SKM-1 (cell line): ENCODE measurements around the gene KIF21A.

Source experiments
- DNase-seq: peaks from one replicate; lab custom pipeline; 2025; ENCODE audit not compliant: unreplicated experiment; lab: John Stamatoyannopoulos, UW

Gene KIF21A

DNA sequence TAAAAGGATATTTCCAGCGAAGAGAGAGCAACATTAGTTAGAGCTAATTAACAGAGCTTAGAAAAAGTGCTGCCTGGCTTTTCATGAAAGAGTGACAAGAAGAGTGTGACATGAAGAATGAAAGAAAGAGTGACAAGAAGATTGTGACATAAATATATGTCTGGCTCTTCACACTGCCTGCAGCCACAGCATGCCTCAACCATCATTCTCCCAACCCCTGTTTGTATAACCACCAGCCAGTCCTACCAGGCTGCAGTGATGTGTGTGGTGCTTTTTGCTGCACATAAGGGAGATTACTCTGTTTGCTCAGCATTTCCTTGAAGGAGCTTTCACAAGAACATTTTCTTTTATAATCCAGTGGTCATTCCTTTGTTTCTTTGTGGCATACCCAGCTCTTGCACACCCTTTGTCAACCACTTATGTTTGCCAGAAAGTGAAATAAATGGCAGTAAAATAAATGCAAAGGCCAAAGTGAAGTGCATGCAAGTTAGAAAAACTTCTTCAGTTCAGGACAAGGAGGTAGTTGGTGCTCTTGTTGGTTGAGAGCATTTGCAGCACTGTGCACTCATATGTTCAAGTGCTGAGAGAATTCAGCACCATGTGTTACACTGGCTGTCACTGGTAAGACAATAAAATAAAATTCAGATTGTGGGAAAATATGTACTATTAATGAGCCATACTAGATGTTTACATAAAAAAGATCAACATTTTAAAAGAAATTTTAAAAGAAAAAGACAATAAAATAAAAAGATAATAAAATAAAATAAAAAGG, 50.6 kb downstream of the KIF21A start:
- no peak for DNase-seq

GRCh38 chr12:39390752-39391151, 52.2 kb downstream of the KIF21A start:
- no peak for DNase-seq

- no peak for DNase-seq
Observed at GRCh38 chr12:39389399-39390150, 53.3 kb downstream of the KIF21A start.

GRCh38 chr12:39386335-39386734, 56.6 kb downstream of the KIF21A start:
- no peak for DNase-seq

DNA sequence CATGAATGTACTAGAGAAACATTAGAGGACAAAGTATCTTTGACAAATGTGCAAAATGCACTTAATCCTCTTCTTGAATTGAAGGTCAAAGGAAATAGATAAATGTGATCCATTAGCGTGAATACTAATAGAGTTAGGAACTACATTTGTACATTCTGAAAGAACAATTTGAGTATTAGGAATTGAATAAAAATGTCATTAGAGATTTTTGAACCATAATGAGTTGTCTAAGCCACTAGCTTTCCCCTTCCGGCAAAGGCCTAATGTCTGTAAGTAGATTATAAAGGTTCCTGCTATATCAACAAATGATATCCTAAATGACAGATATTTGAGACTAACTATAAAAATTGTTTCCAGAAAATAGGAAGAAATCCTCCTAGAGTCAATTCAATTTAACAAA, 59.8 kb downstream of the KIF21A start:
- no peak for DNase-seq

GRCh38 chr12:39380090-39380489, 62.8 kb downstream of the KIF21A start:
- no peak for DNase-seq

DNA sequence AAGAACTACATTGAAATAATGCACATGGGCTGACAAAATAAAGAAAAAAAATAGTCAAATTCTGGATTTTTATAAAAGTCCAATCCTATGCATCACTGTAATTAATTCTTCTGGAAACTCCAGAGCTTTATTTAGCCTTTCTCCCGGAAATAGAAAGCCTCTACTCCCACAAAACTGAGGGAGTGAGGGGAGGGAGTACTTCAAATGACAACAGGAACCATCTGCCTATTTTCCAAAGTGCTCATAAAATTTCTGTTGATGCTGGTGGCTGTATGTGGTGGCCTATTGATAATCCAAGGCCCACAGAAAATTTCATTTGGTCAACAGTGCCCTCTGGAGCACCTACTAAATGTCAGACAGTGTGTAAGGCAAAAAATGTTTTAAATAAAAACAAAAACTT, 64.6 kb downstream of the KIF21A start:
- DNase-seq, result no peak

DNA sequence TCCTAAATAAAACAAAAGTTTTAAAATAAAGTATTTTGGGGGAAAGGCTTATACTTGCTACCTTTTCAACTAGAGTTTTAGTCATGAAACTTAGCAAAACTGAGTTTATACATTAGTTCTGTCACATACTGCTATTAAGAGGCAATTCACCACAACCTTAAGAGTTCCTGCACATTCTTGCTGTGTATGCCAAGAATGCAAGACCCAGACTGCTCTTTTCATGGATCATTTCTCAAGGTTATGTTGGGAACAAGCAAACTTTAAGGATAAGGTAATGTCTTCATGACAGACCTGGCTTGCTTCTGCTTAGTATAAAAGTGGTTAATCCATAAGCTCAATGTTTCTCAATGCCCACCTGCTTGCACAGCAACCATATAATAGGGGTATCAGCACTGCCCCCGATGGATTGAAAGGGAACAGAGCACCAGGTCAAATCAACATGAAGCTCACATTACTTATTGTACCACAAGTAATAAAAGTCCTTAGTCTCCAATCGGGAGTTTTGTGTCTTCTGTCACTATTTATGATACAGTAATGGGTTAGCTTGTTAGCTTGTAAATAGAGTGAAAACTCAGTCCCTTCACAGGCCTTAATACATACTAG, 67.6 kb downstream of the KIF21A start:
- DNase-seq, result no peak

- peak; percentile 47 for DNase-seq
Observed at GRCh38 chr12:39372929-39373328, 70.0 kb downstream of the KIF21A start.

DNA sequence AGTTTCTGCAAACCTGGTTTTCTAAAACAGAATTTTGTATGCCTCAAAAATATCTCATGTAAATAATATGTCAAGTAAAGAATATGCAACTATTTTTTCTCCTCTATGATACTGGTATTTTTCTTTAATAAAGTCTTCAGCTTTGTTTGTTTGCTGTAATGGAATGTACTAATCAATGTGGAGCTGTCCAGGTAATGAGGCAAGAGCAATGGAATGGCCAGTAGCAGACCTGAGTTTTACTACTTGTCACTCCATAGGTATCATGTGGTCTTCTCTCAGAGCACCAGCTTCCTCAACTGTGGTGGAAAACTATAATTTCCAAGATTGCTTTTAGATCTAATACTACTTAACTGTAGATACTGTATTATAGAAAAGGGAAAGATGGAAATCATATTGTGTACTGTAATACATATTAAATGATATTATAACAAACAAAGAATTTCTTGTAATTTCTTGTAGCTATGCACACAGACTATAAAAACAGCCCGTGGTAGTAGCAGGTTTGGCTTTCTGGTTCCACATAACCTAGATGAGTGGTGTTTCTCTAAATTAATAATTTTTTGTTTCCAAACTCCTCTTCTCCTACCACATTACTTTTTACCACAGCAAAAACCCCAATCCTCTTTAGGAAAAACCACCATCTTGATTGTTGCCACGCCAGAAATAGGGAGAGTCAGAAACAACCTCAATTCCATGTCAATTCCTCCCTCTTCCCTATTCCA, 70.6 kb downstream of the KIF21A start:
- DNase-seq, result no peak

GRCh38 chr12:39369756-39370155, 73.2 kb downstream of the KIF21A start:
- DNase-seq, result no peak

- DNase-seq, result no peak
Observed at GRCh38 chr12:39368891-39369290, 74.0 kb downstream of the KIF21A start.

DNA sequence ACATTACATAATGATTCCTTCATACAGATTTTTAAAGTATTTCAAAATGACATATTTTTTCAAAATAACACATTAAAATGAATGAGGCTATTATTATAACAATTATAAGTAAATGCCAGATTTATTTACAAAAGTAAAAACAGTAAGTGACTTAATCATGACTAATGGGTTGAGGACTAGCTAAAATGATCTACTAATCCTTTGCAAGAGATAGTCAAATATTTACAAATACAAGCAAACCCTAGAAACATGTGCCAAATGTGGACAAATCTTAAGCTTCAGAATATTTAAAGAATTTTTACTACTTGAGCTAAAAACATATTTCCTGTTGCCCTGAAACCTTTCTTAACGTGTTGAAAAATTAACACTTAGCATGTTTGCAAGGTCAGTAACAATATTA, 74.8 kb downstream of the KIF21A start:
- DNase-seq, result no peak

DNA sequence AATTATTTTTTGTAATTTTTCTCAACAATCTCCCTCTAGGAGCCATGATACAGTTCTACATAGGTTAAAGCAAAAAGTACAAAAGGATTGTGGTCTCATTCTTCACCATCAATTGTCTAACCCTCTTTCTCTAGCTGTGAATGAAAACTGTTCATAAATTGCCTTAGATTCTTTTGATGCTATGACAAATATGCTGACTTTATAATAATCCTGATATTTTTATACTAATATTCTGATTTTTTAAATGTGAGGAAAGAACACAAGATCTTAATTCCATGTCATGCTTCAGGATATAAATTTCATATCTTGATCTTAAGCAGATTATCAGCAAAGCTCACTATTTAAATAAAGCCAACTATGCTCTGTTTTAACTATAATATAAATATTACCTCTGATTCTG, 75.4 kb downstream of the KIF21A start:
- DNase-seq, result no peak

GRCh38 chr12:39365364-39366001, 77.4 kb downstream of the KIF21A start:
- DNase-seq, result no peak

DNA sequence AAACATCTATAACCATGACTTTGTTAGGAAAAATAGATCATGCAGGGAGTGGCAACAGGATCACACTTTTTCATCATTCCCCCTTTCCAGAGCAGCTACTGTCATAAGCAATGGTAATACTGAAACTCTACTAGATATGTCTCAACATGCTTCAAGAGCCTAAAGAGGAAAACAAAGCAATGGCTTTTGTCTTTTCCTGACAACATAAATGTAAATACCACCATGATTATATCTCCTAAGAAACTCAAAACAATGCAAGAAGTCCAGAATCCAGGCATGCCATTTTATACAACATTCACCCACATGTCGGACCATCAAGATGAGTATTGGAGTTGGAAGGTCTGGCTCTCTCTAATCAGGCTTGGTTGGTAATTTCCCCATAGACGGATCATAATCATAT, 78.7 kb downstream of the KIF21A start:
- DNase-seq, result no peak

- DNase-seq, result no peak
Observed at GRCh38 chr12:39359645-39360044, 83.3 kb downstream of the KIF21A start.

DNA sequence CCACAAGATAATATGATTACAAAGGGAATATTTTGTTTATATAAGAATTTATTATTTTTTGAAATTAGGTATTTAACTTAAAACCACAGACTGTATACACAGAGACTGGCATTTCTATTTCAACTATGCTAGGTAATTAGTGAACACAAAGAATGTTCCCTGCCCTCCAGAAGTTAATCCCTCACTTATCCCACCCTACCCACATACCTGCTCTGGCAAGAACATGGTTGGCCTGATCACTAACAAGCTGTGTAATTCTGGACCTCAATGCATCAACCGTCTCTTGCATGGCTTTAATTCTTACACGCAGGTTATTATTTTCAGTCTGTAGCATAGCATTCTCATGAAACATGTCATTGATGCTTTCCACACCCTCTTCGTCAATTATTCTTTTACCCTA, 85.9 kb downstream of the KIF21A start:
- DNase-seq, result no peak

DNA sequence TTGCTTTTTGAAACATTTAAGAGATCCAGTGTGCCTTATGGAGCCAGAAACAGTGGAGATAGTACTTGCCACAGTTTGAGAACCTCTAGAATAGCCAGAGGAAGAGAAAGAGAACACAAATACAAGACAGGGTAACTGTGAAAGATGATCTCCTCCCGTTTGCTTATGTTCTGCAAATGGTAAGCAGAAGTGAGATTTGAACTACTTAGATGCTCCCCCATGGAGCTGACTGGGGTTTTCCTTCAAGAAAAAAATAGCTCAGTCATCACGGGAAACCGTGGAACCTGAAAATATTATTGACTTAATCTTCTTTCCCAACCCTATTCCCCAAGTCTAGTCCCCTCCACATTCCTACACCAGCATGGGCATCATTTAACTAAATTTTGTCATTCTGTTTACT, 87.1 kb downstream of the KIF21A start:
- DNase-seq, result no peak

GRCh38 chr12:39354955-39355354, 88.0 kb downstream of the KIF21A start:
- no peak for DNase-seq

DNA sequence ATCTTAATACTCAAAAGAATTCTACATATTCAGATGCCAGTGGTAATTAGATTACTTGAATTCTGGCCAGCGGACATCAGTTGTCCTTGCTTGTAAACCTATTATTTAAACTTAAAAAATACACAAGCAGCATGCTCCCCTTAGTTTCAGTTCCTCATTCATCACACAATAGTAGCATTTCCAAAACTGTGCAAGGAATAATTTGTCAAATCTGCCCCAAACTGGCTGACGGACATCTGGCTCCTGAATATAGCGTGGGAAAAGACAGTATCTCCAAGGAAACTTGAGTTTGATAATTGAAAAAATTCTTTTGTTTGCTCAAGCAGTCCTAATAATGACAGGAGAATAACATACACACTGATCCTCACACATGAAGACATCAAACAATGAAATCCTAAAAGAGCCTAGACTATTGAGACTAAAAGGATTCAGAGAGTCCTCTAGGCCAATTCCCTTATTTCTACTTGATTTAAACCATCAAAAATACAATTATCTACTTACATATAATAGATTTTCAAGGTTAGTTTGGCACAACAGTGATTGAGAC, 90.4 kb downstream of the KIF21A start:
- DNase-seq, result no peak
